Tibial nerve (tissue), 4 donors: ENCODE results near the gene BAZ2B.

ENCODE experiments used
- CTCF ChIP-seq, 5 experiments: fragments of 200-600 bp in 3 of 5; fragments of 450-650 bp in 2 of 5; sonication (generic) in 3 of 5; IDR thresholded peaks; one replicate each; pipeline ENCODE4 v1.5.1; 2016 to 2019; ENCODE audit warnings: antibody characterized with exemption in 5 of 5, mild to moderate bottlenecking in 3 of 5, moderate library complexity in 2 of 5
- EP300 ChIP-seq, 2 donors: sonication (generic); formaldehyde crosslinking; IDR thresholded peaks; one replicate each; pipeline ENCODE4 v1.6.1; 2017; ENCODE audit warnings: antibody characterized with exemption in 2 of 2, mild to moderate bottlenecking in 1 of 2

- TF ChIP-seq EP300 (IDR thresholded peaks at IDR 0.05) (no peak), CTCF (IDR thresholded peaks at IDR 0.05) (no peak)
Measured at GRCh38 chr2:159454185-159454584, 162.2 kb downstream of the BAZ2B start.
